ENCODE data around the gene PLXND1.

The PLXND1 gene

DNA sequence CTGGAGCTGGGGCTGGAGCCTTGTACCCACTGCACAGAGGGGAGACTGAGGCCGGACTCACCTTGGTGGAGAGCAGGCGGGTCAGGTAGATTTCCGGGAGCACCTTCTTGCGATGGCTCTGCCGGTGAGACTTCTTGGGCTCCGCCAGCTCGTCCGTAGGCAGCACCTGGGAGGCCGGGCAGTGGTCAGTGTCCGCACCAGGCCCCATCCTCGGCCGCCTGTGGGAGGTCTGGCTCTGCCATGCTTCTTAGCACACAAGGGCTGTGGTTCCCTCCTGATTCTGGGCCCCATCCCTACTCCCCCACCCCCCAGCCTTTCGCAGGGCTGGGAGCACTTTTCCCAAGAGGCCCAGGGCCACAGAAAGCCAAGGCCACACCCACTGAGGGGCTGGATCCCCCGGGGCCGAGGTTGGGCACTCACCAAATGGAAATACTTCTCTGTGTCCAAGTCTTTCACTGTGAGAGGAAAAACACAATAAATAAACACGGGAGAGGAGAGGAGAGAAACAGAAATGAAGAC is 46.1 kb downstream of the PLXND1 start:
- H3K27ac ChIP-seq (ENCODE audit: low read length), result no peak overlapping the region

DNA sequence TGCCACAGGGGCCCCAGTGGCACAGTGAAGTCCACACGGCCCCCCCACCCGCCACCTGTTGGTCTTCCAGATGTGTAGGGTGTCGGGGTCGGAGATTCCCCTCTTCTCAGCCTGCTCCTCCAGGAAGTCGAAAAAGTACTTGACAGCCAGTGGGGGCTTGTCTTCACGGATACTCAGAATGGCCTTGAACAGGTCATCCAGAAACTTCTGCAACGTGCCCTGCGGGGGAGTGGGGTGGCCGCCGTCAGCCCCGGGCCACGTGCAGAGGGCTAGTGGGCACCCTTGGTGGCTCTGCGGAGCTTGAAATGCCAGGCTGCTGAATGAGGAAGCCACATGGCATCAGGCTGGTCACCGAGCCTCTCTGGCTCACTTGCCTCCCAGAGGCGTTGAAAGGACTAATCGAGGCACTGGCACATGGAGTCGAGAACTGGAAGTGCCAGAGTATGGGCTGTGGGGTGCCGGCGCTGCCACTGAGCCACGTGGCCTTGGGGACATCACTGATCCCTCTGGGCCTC is 46.9 kb downstream of the PLXND1 start:
- Histone ChIP-seq H3K27ac (ENCODE audit: low read length) (no peak overlapping the region), H3K4me2 (ENCODE audit: low read length) (no peak overlapping the region), H3K36me3 (replicated peaks; ENCODE audit: low read depth, low read length) (no peaks in the 10 kb centered on the region), H3K9me3 (ENCODE audit: insufficient read depth, low read length) (no peaks in the 10 kb centered on the region), H3K4me3 (ENCODE audit: low read length) (no peak overlapping the region), H3K4me1 (ENCODE audit: low read length) (peaks cover 32% of the 10 kb centered on the region), H4K20me1 (ENCODE audit: insufficient read depth, low read length) (no peaks in the 10 kb centered on the region), H2AFZ (ENCODE audit: low read depth, low read length) (no peak overlapping the region), H3K27me3 (ENCODE audit: low read depth, low read length) (peaks cover 7% of the 10 kb centered on the region), H3K9ac (ENCODE audit: low read length) (no peak overlapping the region), H3K79me2 (ENCODE audit: low read length) (no peaks in the 10 kb centered on the region)
- TF ChIP-seq, protein P1, sequence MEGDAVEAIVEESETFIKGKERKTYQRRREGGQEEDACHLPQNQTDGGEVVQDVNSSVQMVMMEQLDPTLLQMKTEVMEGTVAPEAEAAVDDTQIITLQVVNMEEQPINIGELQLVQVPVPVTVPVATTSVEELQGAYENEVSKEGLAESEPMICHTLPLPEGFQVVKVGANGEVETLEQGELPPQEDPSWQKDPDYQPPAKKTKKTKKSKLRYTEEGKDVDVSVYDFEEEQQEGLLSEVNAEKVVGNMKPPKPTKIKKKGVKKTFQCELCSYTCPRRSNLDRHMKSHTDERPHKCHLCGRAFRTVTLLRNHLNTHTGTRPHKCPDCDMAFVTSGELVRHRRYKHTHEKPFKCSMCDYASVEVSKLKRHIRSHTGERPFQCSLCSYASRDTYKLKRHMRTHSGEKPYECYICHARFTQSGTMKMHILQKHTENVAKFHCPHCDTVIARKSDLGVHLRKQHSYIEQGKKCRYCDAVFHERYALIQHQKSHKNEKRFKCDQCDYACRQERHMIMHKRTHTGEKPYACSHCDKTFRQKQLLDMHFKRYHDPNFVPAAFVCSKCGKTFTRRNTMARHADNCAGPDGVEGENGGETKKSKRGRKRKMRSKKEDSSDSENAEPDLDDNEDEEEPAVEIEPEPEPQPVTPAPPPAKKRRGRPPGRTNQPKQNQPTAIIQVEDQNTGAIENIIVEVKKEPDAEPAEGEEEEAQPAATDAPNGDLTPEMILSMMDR (IDR thresholded peaks at IDR 0.05; ENCODE audit: low read depth, low read length), result no peak
- no peak for TF ChIP-seq EZH2phosphoT487 (IDR thresholded peaks at IDR 0.05; ENCODE audit: low read depth)

More for the DNA sequence above, 46.1 kb downstream of the PLXND1 start:
- Histone ChIP-seq H3K4me1 (ENCODE audit: low read length) (peaks cover 25% of the 10 kb centered on the region), H3K9me3 (ENCODE audit: insufficient read depth, low read length) (no peaks in the 10 kb centered on the region), H3K79me2 (ENCODE audit: low read length) (no peaks in the 10 kb centered on the region), H3K27me3 (ENCODE audit: low read depth, low read length) (no peaks in the 10 kb centered on the region), H3K4me2 (ENCODE audit: low read length) (no peak overlapping the region), H3K4me3 (ENCODE audit: low read length) (no peak overlapping the region), H3K9ac (ENCODE audit: low read length) (no peak overlapping the region), H4K20me1 (ENCODE audit: insufficient read depth, low read length) (no peaks in the 10 kb centered on the region), H3K36me3 (replicated peaks; ENCODE audit: low read depth, low read length) (no peaks in the 10 kb centered on the region), H2AFZ (ENCODE audit: low read depth, low read length) (no peak overlapping the region)
- TF ChIP-seq, protein P1 (IDR thresholded peaks at IDR 0.05; ENCODE audit: low read depth, low read length), result no peak
- no peak for TF ChIP-seq EZH2phosphoT487 (IDR thresholded peaks at IDR 0.05; ENCODE audit: low read depth)

DNA sequence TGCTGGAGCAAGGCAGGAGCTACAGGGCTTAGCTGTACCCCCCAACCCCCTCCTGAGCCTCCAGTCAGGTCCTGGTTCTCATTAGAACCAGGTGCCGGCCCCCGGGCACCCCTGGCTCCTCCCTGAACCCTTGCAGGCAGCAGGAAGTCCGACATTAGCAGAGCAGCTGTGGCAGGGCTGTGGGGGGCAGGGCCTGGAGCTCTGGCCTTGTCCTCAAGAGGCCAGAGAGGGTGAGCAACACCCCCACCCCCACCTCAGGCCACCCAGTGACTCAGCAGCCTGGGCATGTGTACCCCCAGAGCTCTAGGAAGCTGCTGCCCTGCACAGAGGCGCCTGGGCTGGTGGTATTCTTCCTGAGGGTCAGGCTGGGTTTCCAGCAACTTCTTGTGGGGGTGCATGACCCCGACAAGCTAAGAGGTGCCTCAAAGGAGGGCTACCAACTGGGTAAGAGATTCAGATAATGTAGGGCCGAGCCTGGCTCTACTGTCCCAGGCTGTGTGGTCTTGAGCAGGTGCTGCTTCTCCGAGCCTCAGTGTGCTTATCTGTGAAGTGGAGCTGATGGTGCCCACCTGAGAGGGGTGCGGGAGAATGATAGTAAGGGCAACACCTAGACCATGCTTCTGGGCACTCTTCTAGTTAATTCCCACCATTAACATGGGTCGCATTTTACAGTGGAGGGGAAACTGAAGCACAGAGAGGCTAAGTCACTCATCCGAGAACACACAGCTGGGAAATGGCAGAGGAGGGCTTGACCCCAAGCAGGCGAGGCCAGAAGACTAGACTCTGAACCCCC is 47.5 kb downstream of the PLXND1 start:
- no peak overlapping the region; the same call in 1 of the 2 replicates for H3K9ac ChIP-seq (ENCODE audit: low read length)
- TF ChIP-seq, protein P1 (IDR thresholded peaks at IDR 0.05; ENCODE audit: low read depth, low read length), result no peak
- no peak for TF ChIP-seq EZH2phosphoT487 (IDR thresholded peaks at IDR 0.05; ENCODE audit: low read depth)
- peak overlapping the region; percentile 14; the same call in 1 of the 2 replicates for H3K4me2 ChIP-seq (ENCODE audit: low read length)
- H2AFZ ChIP-seq (ENCODE audit: low read depth, low read length), result peak overlapping the region; percentile 76; the same call in 1 of the 2 replicates
- no peaks in the 10 kb centered on the region for H4K20me1 ChIP-seq (ENCODE audit: insufficient read depth, low read length)
- H3K9me3 ChIP-seq (ENCODE audit: insufficient read depth, low read length), result no peaks in the 10 kb centered on the region
- no peaks in the 10 kb centered on the region for H3K79me2 ChIP-seq (ENCODE audit: low read length)
- H3K27ac ChIP-seq (ENCODE audit: low read length), result no peak overlapping the region
- H3K4me3 ChIP-seq (ENCODE audit: low read length), result no peak overlapping the region
- H3K36me3 ChIP-seq (replicated peaks; ENCODE audit: low read depth, low read length), result no peaks in the 10 kb centered on the region
- peaks cover 38% of the 10 kb centered on the region for H3K4me1 ChIP-seq (ENCODE audit: low read length)
- H3K27me3 ChIP-seq (ENCODE audit: low read depth, low read length), result peaks cover 13% of the 10 kb centered on the region

GRCh38 chr3:129558081-129558771 is 48.2 kb downstream of the PLXND1 start:
- H3K36me3 ChIP-seq (replicated peaks; ENCODE audit: low read depth, low read length), result no peaks in the 10 kb centered on the region
- TF ChIP-seq, protein P1 (IDR thresholded peaks at IDR 0.05; ENCODE audit: low read depth, low read length), result no peak
- no peak for TF ChIP-seq EZH2phosphoT487 (IDR thresholded peaks at IDR 0.05; ENCODE audit: low read depth)
- H3K4me3 ChIP-seq (ENCODE audit: low read length), result no peak overlapping the region
- peak overlapping the region; percentile 14; the same call in 1 of the 2 replicates for H3K4me2 ChIP-seq (ENCODE audit: low read length)
- H3K27me3 ChIP-seq (ENCODE audit: low read depth, low read length), result peaks cover 21% of the 10 kb centered on the region
- 0 out of 2 replicates have a peak overlapping the region, but pooled peaks have one; percentile 76 for H2AFZ ChIP-seq (ENCODE audit: low read depth, low read length)
- no peaks in the 10 kb centered on the region for H3K9me3 ChIP-seq (ENCODE audit: insufficient read depth, low read length)
- H3K79me2 ChIP-seq (ENCODE audit: low read length), result no peaks in the 10 kb centered on the region
- no peak overlapping the region for H3K27ac ChIP-seq (ENCODE audit: low read length)
- no peak overlapping the region; the same call in 1 of the 2 replicates for H3K9ac ChIP-seq (ENCODE audit: low read length)
- no peaks in the 10 kb centered on the region for H4K20me1 ChIP-seq (ENCODE audit: insufficient read depth, low read length)
- H3K4me1 ChIP-seq (ENCODE audit: low read length), result peaks cover 44% of the 10 kb centered on the region
